Dedifferentiated amniotic fluid mesenchymal stem cell (primary cell): ENCODE data around the gene ACKR3.

Experiments
- DNase-seq: peaks from one replicate; pipeline ENCODE4 v3.0.0-alpha.2; 2016; ENCODE audit errors: extremely low spot score

The ACKR3 gene

DNA sequence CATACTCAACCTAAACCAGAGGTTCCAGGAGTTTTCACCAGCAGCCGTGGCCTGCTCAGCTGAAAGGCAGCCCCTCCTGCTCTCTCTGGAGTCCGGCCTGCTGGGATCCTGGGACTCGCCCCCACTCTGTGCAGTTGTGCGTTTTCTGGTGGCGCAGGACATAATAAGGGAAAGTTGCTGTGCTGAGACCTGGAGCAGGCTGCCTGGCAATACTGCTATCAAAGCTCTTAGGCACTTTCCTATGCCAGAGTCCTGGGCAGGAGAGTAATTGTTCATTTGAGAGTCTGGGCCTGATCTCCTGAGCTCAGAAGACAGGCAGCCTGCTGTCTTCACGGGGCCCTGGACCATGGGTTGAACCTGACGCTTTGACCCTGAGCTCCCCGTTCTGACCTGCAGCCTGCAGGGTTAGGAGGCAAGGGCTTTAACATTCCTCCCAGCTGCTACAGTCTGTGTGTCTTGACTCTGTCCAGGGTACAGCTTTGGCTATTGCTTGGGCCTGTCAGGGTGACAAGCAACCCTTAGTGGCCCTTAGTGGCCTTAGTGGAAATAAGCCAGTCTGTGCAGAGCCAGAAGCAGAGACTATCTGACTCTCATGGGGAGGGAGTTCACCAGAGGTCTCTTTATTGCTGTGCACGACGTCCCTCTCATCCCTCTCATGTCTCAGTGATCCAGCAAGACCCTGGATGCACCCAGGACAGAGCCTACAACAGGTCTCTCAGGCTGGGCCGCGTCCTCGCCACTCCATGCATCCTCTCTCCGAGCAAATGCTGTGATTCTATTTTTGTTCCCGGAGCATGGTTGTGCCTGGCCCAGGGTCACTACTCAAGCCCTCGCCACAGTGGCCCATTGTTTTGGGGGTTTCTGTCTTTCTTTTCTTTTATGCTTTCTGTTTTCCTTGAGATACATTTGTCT, 60.6 kb downstream of the ACKR3 start:
- DNase-seq, result no peak

DNA sequence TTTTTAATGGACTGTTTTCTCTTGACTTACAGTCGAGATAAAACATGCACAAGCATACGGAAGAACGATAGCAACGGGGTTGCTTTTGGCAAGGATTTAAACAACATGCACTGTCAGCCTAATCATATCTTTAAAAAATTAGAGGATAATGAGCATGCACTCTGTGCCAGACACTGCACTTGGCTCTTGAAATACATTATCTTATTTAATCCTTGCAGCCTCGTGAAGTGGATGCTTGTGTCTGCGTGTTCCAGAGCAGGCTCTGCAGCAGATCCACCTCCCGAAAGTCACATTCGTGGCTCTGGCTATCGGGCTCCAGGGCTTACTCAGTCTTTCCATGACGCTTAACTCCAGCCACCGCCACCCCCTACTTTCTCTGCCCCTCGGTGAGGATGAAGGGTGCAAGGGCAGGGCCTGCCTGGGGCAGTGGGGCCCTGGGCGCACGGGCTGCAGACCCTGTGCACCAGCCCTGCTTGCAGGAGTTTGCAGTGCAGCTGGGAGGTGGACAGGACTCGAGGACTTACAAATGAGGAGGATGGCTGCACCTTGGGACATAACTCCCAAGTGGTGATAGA, 61.7 kb downstream of the ACKR3 start:
- DNase-seq, result no peak

DNA sequence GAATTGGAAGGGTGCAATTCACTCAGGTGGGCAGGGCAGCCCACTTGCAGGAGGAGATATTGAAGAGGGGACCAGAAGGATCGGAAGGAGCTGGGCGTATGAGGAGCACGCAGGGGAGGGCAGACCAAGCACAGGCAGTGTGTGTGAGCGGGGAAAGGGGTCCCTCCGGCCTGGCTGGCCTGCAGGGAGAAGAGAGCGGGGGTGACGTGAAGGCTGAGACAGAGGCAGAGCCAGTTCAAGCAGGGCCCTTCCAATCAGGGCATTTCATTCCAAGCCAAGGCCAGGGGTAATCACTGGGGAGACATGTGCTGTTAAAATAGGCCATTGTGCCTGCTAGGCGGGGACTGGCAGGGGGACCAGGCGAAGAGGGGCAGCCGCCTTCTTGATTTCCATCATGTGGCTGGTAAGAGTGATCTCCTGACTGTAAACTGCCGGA, 62.2 kb downstream of the ACKR3 start:
- DNase-seq, result no peak
